HEK293T (cell line): ENCODE measurements around the gene QSOX1.

Source experiments
- CTCF ChIA-PET: fragments of 350-600 bp; formaldehyde crosslinking; extraction: SDS; loops from one replicate; lab custom pipeline; 2021; ENCODE audit warnings: antibody characterized with exemption, inconsistent platforms; lab: Yijun Ruan, JAX
- POLR2A ChIA-PET: fragments of 350-600 bp; formaldehyde crosslinking; extraction: SDS; loops from one replicate; lab custom pipeline; 2020; ENCODE audit warnings: antibody characterized with exemption, inconsistent platforms; lab: Yijun Ruan, JAX
- DNase-seq: peaks from one replicate; pipeline ENCODE4 v3.0.0; 2012; ENCODE audit warnings: mixed read lengths; ENCODE audit errors: extremely low spot score
- ARNT ChIP-seq: fragments of 450-650 bp; IDR thresholded peaks from 2 replicates; pipeline ENCODE4 v1.6.1; 2017; ENCODE audit warnings: mild to moderate bottlenecking
- BHLHE40 ChIP-seq: fragments of 450-650 bp; IDR thresholded peaks from 2 replicates; pipeline ENCODE4 v1.6.1; 2016; ENCODE audit warnings: mild to moderate bottlenecking, moderate library complexity, borderline replicate concordance
- CTBP1 ChIP-seq: fragments of 450-650 bp; IDR thresholded peaks from 2 replicates; pipeline ENCODE4 v1.6.1; 2016; ENCODE audit warnings: borderline replicate concordance
- ELF4 ChIP-seq: fragments of 450-650 bp; IDR thresholded peaks from 2 replicates; pipeline ENCODE4 v1.6.1; 2017; ENCODE audit warnings: antibody characterized with exemption
- FOXA1 ChIP-seq: fragments of 450-650 bp; IDR thresholded peaks from 2 replicates; pipeline ENCODE4 v1.6.1; 2016; ENCODE audit warnings: mild to moderate bottlenecking
- FOXK2 ChIP-seq: fragments of 450-650 bp; IDR thresholded peaks from 2 replicates; pipeline ENCODE4 v1.6.1; 2016; ENCODE audit warnings: mild to moderate bottlenecking
- FOXM1 ChIP-seq: fragments of 450-650 bp; IDR thresholded peaks from 2 replicates; pipeline ENCODE4 v1.6.1; 2017; ENCODE audit warnings: mild to moderate bottlenecking, borderline replicate concordance
- HDGF ChIP-seq: fragments of 450-650 bp; IDR thresholded peaks from 2 replicates; pipeline ENCODE4 v1.6.1; 2017; ENCODE audit warnings: antibody characterized with exemption, borderline replicate concordance
- L3MBTL2 ChIP-seq: fragments of 450-650 bp; conservative IDR thresholded peaks from 2 replicates; pipeline ENCODE4 v1.6.1; 2016; ENCODE audit warnings: mild to moderate bottlenecking
- LEF1 ChIP-seq: fragments of 450-650 bp; IDR thresholded peaks from 2 replicates; pipeline ENCODE4 v1.6.1; 2017; ENCODE audit warnings: mild to moderate bottlenecking, borderline replicate concordance
- NFRKB ChIP-seq: fragments of 450-650 bp; IDR thresholded peaks from 2 replicates; pipeline ENCODE4 v1.6.1; 2016; ENCODE audit warnings: mild to moderate bottlenecking, moderate library complexity
- PKNOX1 ChIP-seq: fragments of 450-650 bp; IDR thresholded peaks from 2 replicates; pipeline ENCODE4 v1.6.1; 2016
- SP1 ChIP-seq: fragments of 450-650 bp; IDR thresholded peaks from 2 replicates; pipeline ENCODE4 v1.6.1; 2017
- SUZ12 ChIP-seq: fragments of 450-650 bp; IDR thresholded peaks from 2 replicates; pipeline ENCODE4 v1.6.1; 2016; ENCODE audit warnings: mild to moderate bottlenecking
- TARDBP ChIP-seq: fragments of 450-650 bp; IDR thresholded peaks from 2 replicates; pipeline ENCODE4 v1.6.1; 2016
- ZNF384 ChIP-seq: fragments of 450-650 bp; IDR thresholded peaks from 2 replicates; pipeline ENCODE4 v1.6.1; 2016

Gene QSOX1

DNA sequence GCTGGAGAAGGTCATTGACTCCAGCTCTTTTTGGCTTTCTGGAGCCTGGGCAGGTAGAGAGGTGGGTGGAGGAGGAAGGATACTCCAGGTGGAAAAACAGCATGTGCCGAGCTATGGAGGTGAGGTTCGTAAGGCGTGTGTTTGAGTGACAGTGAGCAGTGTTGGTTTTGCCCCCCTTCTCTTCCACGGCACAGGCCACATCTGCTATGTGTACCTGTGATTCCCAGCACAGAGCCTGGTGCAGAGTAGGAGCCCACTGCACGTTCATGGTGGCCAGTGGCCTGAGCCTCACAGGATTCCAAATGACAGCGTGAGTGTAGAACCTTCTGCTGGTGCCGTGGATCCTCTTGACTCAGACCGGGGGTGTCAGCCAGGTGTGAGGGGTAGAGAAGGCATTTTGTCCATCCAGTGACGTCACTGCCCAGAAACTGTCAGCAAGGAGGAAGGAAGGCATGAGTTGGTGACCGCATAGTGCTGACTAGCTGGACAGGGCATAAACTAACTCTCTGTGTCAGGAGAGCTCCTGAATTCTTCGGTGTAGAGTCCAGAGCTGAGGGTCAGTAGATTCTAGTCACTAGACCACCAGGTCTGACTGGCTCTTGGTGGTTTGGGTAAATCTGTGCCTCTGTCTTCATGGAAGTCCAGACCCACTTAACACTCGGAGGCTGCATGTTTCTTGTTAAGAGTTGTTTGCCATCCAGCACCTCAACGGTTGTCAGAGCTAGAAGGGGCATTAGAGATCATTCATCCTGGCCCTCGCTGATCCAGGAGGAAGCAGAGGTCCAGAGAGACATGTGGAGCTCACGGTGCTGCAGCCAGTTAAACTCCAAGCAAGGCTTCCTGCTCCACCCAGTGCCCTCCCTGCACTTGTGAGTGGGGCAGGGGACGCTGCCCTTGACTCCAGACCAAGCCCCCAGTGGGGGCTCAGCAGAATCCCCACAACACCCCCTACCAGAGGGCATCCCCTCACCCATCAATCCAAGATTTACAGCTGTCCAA is 3.8 kb downstream of the QSOX1 start:
- no peak for TF ChIP-seq TARDBP
- no peak for TF ChIP-seq FOXA1
- TF ChIP-seq NFRKB = no peak
- TF ChIP-seq SP1 = no peak
- no peak for TF ChIP-seq ELF4
- TF ChIP-seq FOXK2 = no peak
- ChIA-PET CTCF (interaction anchor here (1.1 to 1.7 kb wide), 3 partner anchors 10 to 21 kb away, joined by 3 to 11 read pairs (median 4); no protein-coding TSS in a partner anchor), POLR2A (interaction anchor here (0.6 kb wide), 1 partner anchor 9 kb away, joined by 3 read pairs; no protein-coding TSS in a partner anchor)
- DNase-seq = no peak

DNA sequence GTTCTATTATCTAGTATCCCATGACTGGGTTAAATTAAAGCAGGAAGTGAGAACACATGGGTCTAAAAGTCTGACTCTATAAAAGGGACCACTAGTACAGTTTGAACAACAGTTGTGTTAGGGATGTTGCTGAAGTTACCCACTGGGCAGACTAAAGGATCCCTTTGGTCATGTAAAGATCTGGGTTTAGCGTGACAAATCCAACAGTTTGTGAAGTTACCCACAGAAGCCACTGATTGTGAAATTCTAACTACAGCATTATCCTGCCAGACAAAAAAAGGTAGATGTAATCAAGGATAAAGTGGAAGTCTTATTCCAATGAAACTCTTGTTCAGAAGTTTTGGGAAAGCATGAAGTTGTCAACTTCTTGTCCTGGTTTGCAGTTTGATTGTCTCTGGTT is 5.7 kb downstream of the QSOX1 start:
- CTCF ChIA-PET = no interaction called here

GRCh38 chr1:180163041-180163440 is 8.4 kb downstream of the QSOX1 start:
- no peak for DNase-seq
- no peak for TF ChIP-seq FOXA1
- TF ChIP-seq FOXM1 = no peak
- TF ChIP-seq LEF1 = no peak
- no peak for TF ChIP-seq ARNT
- no peak for TF ChIP-seq ELF4
- ChIA-PET POLR2A (interaction anchor here (2.7 kb wide), 1 partner anchor 9 kb away, joined by 20 read pairs; the partner anchor contains the start of gene QSOX1), CTCF (no interaction called here)

More for the DNA sequence above, 5.7 kb downstream of the QSOX1 start:
- POLR2A ChIA-PET = no interaction called here
- no peak for DNase-seq
- TF ChIP-seq FOXK2 = no peak
- no peak for TF ChIP-seq ZNF384
- no peak for TF ChIP-seq ELF4
- TF ChIP-seq PKNOX1 = no peak
- TF ChIP-seq NFRKB = no peak
- TF ChIP-seq FOXM1 = no peak
- TF ChIP-seq TARDBP = no peak

GRCh38 chr1:180165096-180165495 is 10.4 kb downstream of the QSOX1 start:
- ChIA-PET POLR2A (interaction anchor here (2.7 kb wide), 1 partner anchor 11 kb away, joined by 20 read pairs; the partner anchor contains the start of gene QSOX1), CTCF (interaction anchor here (2.7 kb wide), 1 partner anchor 14 kb away, joined by 8 read pairs; no protein-coding TSS in a partner anchor)
- TF ChIP-seq PKNOX1 (no peak), ZNF384 (no peak), FOXM1 (no peak), SUZ12 (no peak), HDGF (no peak), L3MBTL2 (no peak), CTBP1 (no peak), TARDBP (no peak), FOXA1 (no peak), LEF1 (no peak), NFRKB (no peak)
- DNase-seq = no peak

GRCh38 chr1:180165509-180166435 is 11.1 kb downstream of the QSOX1 start:
- POLR2A ChIA-PET = interaction anchor here (1.1 to 2.7 kb wide), 2 partner anchors 11 to 283 kb away, joined by 3 to 20 read pairs; partner anchors contain the start of genes QSOX1 and TOR1AIP1
- TF ChIP-seq PKNOX1 = no peak
- no peak for TF ChIP-seq FOXA1
- TF ChIP-seq FOXK2 = no peak
- CTCF ChIA-PET = interaction anchor here (1.9 to 2.7 kb wide), 2 partner anchors 13 to 14 kb away, joined by 8 to 12 read pairs; no protein-coding TSS in a partner anchor
- no peak for DNase-seq

GRCh38 chr1:180166436-180166800 is 11.7 kb downstream of the QSOX1 start:
- TF ChIP-seq TARDBP (no peak), FOXK2 (no peak), FOXM1 (no peak), PKNOX1 (no peak), BHLHE40 (no peak), L3MBTL2 (no peak), ELF4 (no peak), ZNF384 (no peak), SP1 (no peak)
- DNase-seq = no peak
- ChIA-PET CTCF (interaction anchor here (1.9 kb wide), 1 partner anchor 13 kb away, joined by 12 read pairs; no protein-coding TSS in a partner anchor), POLR2A (interaction anchor here (1.1 kb wide), 1 partner anchor 284 kb away, joined by 3 read pairs; the partner anchor contains the start of gene TOR1AIP1)
